Esophagus squamous epithelium (tissue), 4 donors: ENCODE data around the gene RNASE7.

Experiments used
- CTCF ChIP-seq, 6 experiments: fragments of 450-650 bp in 4 of 6; fragments of 200-600 bp in 2 of 6; sonication (generic) in 2 of 6; IDR thresholded peaks; one replicate each; pipeline ENCODE4 v1.5.1; 2016 to 2019; ENCODE audit warnings: antibody characterized with exemption in 6 of 6, mild to moderate bottlenecking in 4 of 6, moderate library complexity in 4 of 6
- POLR2A ChIP-seq, 4 donors: fragments of 450-650 bp; IDR thresholded peaks; one replicate each; pipeline ENCODE4 v1.6.1; 2017; ENCODE audit warnings: antibody characterized with exemption in 4 of 4, mild to moderate bottlenecking in 4 of 4, moderate library complexity in 3 of 4

GRCh38 chr14:21034707-21035106 is 7.5 kb upstream of the RNASE7 start, which contains the start of gene RNASE13:
- no peak for TF ChIP-seq CTCF (IDR thresholded peaks at IDR 0.05)
- no peak for TF ChIP-seq POLR2A (IDR thresholded peaks at IDR 0.05)
